Adrenal gland (tissue), 12 donors: ENCODE measurements around the gene KLF4. TPM values are rescaled to one million over a fixed set of nuclear protein-coding genes. Genes with fewer than 3 reads are reported as not detected.

ENCODE experiments used
- DNase-seq, 7 donors: peaks; one replicate each; pipeline ENCODE4 v3.0.0-alpha.2; 2019 to 2020
- H3K27ac ChIP-seq, 5 donors: fragments of 200-600 bp; sonication (generic) in 4 of 5; 1 replicate in 3 of 5; 2 replicates in 2 of 5; pipeline versions ENCODE4 v1.5.1 to v1.8.0; 2016 to 2020; ENCODE audit warnings: mild to moderate bottlenecking in 1 of 5
- H3K27me3 ChIP-seq: fragments of 200-600 bp; 2 replicates; pipeline ENCODE4 v1.8.0; 2021
- H3K36me3 ChIP-seq, 2 donors: fragments of 200-600 bp; replicated peaks in 1 of 2; 1 replicate in 1 of 2; 2 replicates in 1 of 2; pipeline versions ENCODE4 v1.5.1 to v1.8.0; 2018 to 2022
- H3K4me1 ChIP-seq, 2 donors: fragments of 200-600 bp; replicated peaks in 1 of 2; 1 replicate in 1 of 2; 2 replicates in 1 of 2; pipeline versions ENCODE4 v1.5.1 to v1.8.0; 2018 to 2021
- H3K4me3 ChIP-seq, 4 donors: fragments of 200-600 bp; sonication (generic) in 3 of 4; one replicate each; pipeline ENCODE4 v1.5.1; 2016 to 2018
- H3K9me3 ChIP-seq, 3 donors: fragments of 200-600 bp; sonication (generic) in 1 of 3; replicated peaks in 1 of 3; 1 replicate in 2 of 3; 2 replicates in 1 of 3; pipeline versions ENCODE4 v1.5.1 to v1.8.0; 2016 to 2021
- CTCF ChIP-seq, 6 experiments: fragments of 450-650 bp in 4 of 6; fragments of 200-600 bp in 2 of 6; sonication (generic) in 1 of 6; IDR thresholded peaks; 1 replicate in 5 of 6; 2 replicates in 1 of 6; pipeline versions ENCODE4 v1.5.1 to v1.8.0; 2016 to 2021; ENCODE audit warnings: antibody characterized with exemption in 6 of 6, mild to moderate bottlenecking in 2 of 6, moderate library complexity in 1 of 6
- POLR2A ChIP-seq, 2 donors: fragments of 450-650 bp; IDR thresholded peaks; one replicate each; pipeline ENCODE4 v1.6.1; 2017; ENCODE audit warnings: antibody characterized with exemption in 2 of 2, mild to moderate bottlenecking in 2 of 2, moderate library complexity in 1 of 2
- WGBS, 4 donors: extraction: QIAGEN DNeasy Blood & Tissue Kit in 2 of 4; methylation state at CpG; one replicate each; pipeline versions ENCODE4 v1.1.5 to v1.1.7; 2013 to 2017; 5-methylcytosine and 5-hydroxymethylcytosine counted together
- intact Hi-C, 2 donors: fragments of 100-400 bp; cut with DNase I; formaldehyde crosslinking; loops; one replicate each; pipeline versions ENCODE4 v1.14.1 to v1.15.0; 2022 to 2023
- polyA plus RNA-seq, 3 donors: library from polyadenylated mRNA; stranded (reverse); fragments of 200-250 nt in 2 of 3; fragments of 350-450 nt in 1 of 3; fragmentation: Illumina TruSeq in 1 of 3; extraction: RNeasy Lipid Tissue Mini Kit (QIAGEN cat#74804) in 1 of 3; gene quantifications; one replicate each; pipeline ENCODE4 v1.2.3, GENCODE V29; 2013 to 2014
- total RNA-seq, 9 donors: library from RNA; depleted of rRNA in 4 of 9; stranded (reverse); fragments of >200 nt in 4 of 9; fragments of 120-200 nt in 1 of 9; fragmentation: NEBNext Ultra II Directional in 1 of 9; extraction: Animal tissue kit (Norgen Biotek cat#: 25700) in 1 of 9; gene quantifications; one replicate each; pipeline versions ENCODE4 v1.1.0 to v1.2.4, GENCODE V29; 2013 to 2023
- donor health status: healthy with polysubstance abuse.
- donor health status: Bipolar disorder and iron deficiency.
- donor health status: DM: yes; HTN: yes; CAD: no.
- donor health status: DM: no; HTN: no; CAD: no.
- donor health status: DM: no; HTN: no; CAD: no.
- donor health status: DM: yes; HTN: yes; CAD: no.

The KLF4 gene
- total and polyA plus RNA-seq, 12 donors, result 3.3 to 58.3 (median 14.8) TPM

- Histone ChIP-seq H3K36me3 (no peaks in the 10 kb centered on the region), H3K27ac (no peak overlapping the region), H3K4me3 (no peak overlapping the region), H3K4me1 (no peaks in the 10 kb centered on the region), H3K27me3 (no peaks in the 10 kb centered on the region), H3K9me3 (no peaks in the 10 kb centered on the region)
- DNase-seq, result no peak
- intact Hi-C loops, result no loop called here
- 46 to 68% (median 55%) methylated on average over 6 of the region's 6 CpGs for WGBS, 4 donors
- TF ChIP-seq POLR2A (IDR thresholded peaks at IDR 0.05) (no peak), CTCF (IDR thresholded peaks at IDR 0.05) (no peak)
Measured at GRCh38 chr9:107455425-107456135, 34.0 kb downstream of the KLF4 start.

GRCh38 chr9:107453479-107453878 lies 36.1 kb downstream of the KLF4 start:
- WGBS, 4 donors, result 69 to 86% (median 79%) methylated on average over 4 of the region's 4 CpGs
- H3K36me3 ChIP-seq, result no peaks in the 10 kb centered on the region
- TF ChIP-seq POLR2A (IDR thresholded peaks at IDR 0.05) (no peak), CTCF (IDR thresholded peaks at IDR 0.05) (no peak)
- no peak overlapping the region for H3K27ac ChIP-seq
- H3K4me3 ChIP-seq, result no peak overlapping the region
- H3K9me3 ChIP-seq, result no peaks in the 10 kb centered on the region
- intact Hi-C loops, result no loop called here
- no peak for DNase-seq
- H3K4me1 ChIP-seq, result no peaks in the 10 kb centered on the region
- peaks cover 4% of the 10 kb centered on the region for H3K27me3 ChIP-seq

- WGBS, 4 donors, result 58 to 88% (median 70%) methylated on average over 1 of the region's 1 CpG
- H3K36me3 ChIP-seq, result no peaks in the 10 kb centered on the region
Measured at GRCh38 chr9:107447834-107448233, 41.7 kb downstream of the KLF4 start.

GRCh38 chr9:107447081-107447480 lies 42.5 kb downstream of the KLF4 start:
- no peak for DNase-seq
- Histone ChIP-seq H3K27ac (no peak overlapping the region), H3K4me1 (no peaks in the 10 kb centered on the region), H3K9me3 (no peaks in the 10 kb centered on the region), H3K36me3 (no peaks in the 10 kb centered on the region), H3K4me3 (no peak overlapping the region), H3K27me3 (peaks cover 4% of the 10 kb centered on the region)
- TF ChIP-seq POLR2A (IDR thresholded peaks at IDR 0.05) (no peak), CTCF (IDR thresholded peaks at IDR 0.05) (no peak)
- intact Hi-C loops, result no loop called here
- WGBS, 4 donors, result 76 to 86% (median 83%) methylated on average over 4 of the region's 4 CpGs

More at GRCh38 chr9:107447834-107448233, 41.7 kb downstream of the KLF4 start:
- H3K9me3 ChIP-seq, result no peaks in the 10 kb centered on the region
- TF ChIP-seq CTCF (IDR thresholded peaks at IDR 0.05) (no peak), POLR2A (IDR thresholded peaks at IDR 0.05) (no peak)
- no peak overlapping the region for H3K27ac ChIP-seq
- H3K4me1 ChIP-seq, result no peaks in the 10 kb centered on the region
- no peak for DNase-seq
- intact Hi-C loops, result no loop called here
- H3K4me3 ChIP-seq, result no peak overlapping the region
- H3K27me3 ChIP-seq, result peaks cover 4% of the 10 kb centered on the region
